K562 treated with DMSO at 1 percent for 24 hours (cell line): ENCODE results near the gene NIPSNAP3A. TPM values are rescaled to one million over a fixed set of nuclear protein-coding genes. Genes with fewer than 3 reads are reported as not detected.

Experiments used
- total RNA-seq: library from RNA; unstranded; fragments of 300-600 nt; gene quantifications from 2 replicates; pipeline ENCODE4 v1.2.3, GENCODE V29; 2022; ENCODE audit warnings: low read depth; ENCODE audit not compliant: insufficient read depth

Gene NIPSNAP3A
- 18.1 and 21.8 TPM in 2 replicates for total RNA-seq

DNA sequence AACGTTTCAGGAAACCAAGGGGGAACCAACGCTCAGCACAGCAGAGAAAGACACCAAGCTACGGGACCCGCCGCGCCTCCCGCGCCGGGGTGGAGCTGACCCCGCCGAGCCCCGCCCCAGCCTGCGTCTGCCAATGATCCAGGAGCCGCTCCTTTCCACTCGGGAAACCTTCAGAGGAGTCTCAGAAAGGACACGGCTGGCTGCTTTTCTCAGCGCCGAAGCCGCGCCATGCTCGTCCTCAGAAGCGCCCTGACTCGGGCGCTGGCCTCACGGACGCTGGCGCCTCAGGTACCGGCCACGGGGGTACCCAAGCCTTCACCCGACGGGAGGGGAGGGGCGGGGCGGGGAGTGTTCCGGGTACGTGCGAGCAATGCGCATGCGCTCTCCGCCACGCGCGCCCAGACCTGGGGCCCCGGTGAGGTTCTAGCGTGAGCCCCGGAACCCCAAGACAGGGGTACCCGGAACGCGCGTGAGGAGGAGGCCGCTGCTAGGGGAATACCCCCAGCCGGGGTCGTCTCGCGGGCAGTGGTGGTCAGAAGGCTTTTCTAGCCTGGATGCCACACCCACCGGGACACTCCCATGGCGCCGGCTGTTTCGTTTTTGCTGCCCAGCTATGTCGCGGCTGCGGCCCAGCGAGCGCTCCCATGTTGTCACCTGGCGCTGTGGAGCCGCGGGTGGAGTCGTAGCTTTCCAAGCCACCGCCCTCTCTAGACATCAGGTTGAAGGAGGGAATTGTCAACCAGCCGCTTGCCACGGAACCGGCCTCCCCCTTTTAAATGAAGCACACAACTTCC lies at the start of gene NIPSNAP3A:
NIPSNAP3A (plus strand) TSS at position 119 of the 794 bp plus-strand sequence; CDS start at position 229, 110 bp downstream.

Other genes with a start within 250 kb of the NIPSNAP3A start
- gene OR13F1, start 243.4 kb upstream of the NIPSNAP3A start, total RNA-seq, result not detected in 2 replicates
- gene OR13C4, start 220.5 kb upstream of the NIPSNAP3A start, total RNA-seq, result not detected in 2 replicates
- gene OR13C3, start 210.8 kb upstream of the NIPSNAP3A start, total RNA-seq, result not detected in 2 replicates
- gene OR13C8, start 178.5 kb upstream of the NIPSNAP3A start, total RNA-seq, result not detected in 2 replicates
- not detected in 2 replicates for gene OR13C5, start 148.3 kb upstream of the NIPSNAP3A start, total RNA-seq
- gene OR13C2, start 142.1 kb upstream of the NIPSNAP3A start, total RNA-seq, result not detected in 2 replicates
- gene OR13C9, start 129.5 kb upstream of the NIPSNAP3A start, total RNA-seq, result not detected in 2 replicates
- not detected in 2 replicates for gene OR13D1, start 53.2 kb upstream of the NIPSNAP3A start, total RNA-seq
- 1.4 and 3.5 TPM in 2 replicates for gene NIPSNAP3B, start 16.4 kb downstream of the NIPSNAP3A start, total RNA-seq
- 0.03 TPM in 1 of 2 replicates, not detected in the other for gene ABCA1, start 180.5 kb downstream of the NIPSNAP3A start, total RNA-seq